Measurements from ENCODE around the gene ZNF197. TPM values are rescaled to one million over a fixed set of nuclear protein-coding genes. Genes with fewer than 3 reads are reported as not detected.
"Not testable (repeated sequence)": the region's sequence is repeated elsewhere in the genome, so short reads cannot be mapped to it uniquely, and the experiment has no call there.

Gene ZNF197
- total and polyA plus RNA-seq, 2 donors (not counting 1 experiment from before 2014, with no cell fraction given): 4.4 to 16.9 TPM

GRCh38 chr3:44577354-44577952 is 47.4 kb upstream of the ZNF197 start:
- H3K4me3 Mint-ChIP-seq, POLR2A ChIA-PET: not testable (repeated sequence)

GRCh38 chr3:44578316-44578715 is 46.5 kb upstream of the ZNF197 start:
- H3K27ac ChIP-seq (ENCODE audit: low read length in 2 of 2); H3K4me3 ChIP-seq (ENCODE audit: control extremely low read depth in 1 of 5, extremely low read depth in 1 of 5, insufficient read depth in 1 of 5, low read depth in 2 of 5, low read length in 4 of 5); H4K20me1 ChIP-seq (ENCODE audit: control insufficient read depth, insufficient read depth, low read length, poor library complexity, severe bottlenecking); H3K9ac ChIP-seq (ENCODE audit: low read length); CTCF ChIA-PET; H3K27ac Mint-ChIP-seq; H3K27me3 Mint-ChIP-seq; H3K36me3 ChIP-seq (replicated peaks in 1 of 2; ENCODE audit: control extremely low read depth in 1 of 2, control insufficient read depth in 1 of 2, extremely low read depth in 1 of 2, insufficient read depth in 2 of 2, low read length in 1 of 2); H2AFZ ChIP-seq (ENCODE audit: insufficient read depth, low read depth, low read length, poor library complexity, severe bottlenecking); intact Hi-C loops (cut with micrococcal nuclease); POLR2A ChIA-PET; H3K9me3 Mint-ChIP-seq (ENCODE audit: insufficient read depth); H3K4me3 Mint-ChIP-seq; H3K4me1 Mint-ChIP-seq; H3K4me2 ChIP-seq (replicated peaks; ENCODE audit: low read depth, low read length, poor library complexity, severe bottlenecking); H3K27me3 ChIP-seq (replicated peaks in 1 of 4; ENCODE audit: control extremely low read depth in 1 of 4, control insufficient read depth in 3 of 4, insufficient read depth in 4 of 4, low read length in 3 of 4); ATAC-seq (ENCODE audit: low read depth); H3K79me2 ChIP-seq (ENCODE audit: control insufficient read depth, insufficient read depth, low read length); H3K4me1 ChIP-seq (ENCODE audit: control insufficient read depth in 2 of 2, insufficient read depth in 2 of 2, low read length in 2 of 2); DNase-seq: not testable (repeated sequence)
- H3K9me3 ChIP-seq (ENCODE audit: control extremely low read depth in 1 of 3, control insufficient read depth in 2 of 3, insufficient read depth in 1 of 3, low read length in 2 of 3): peaks cover 0 to 32% (median 0%) of the 10 kb centered on the region in 3 donors
- 97% methylated on average over 22 of the region's 22 CpGs for WGBS (ENCODE audit: insufficient coverage)

More at GRCh38 chr3:44577354-44577952, 47.4 kb upstream of the ZNF197 start:
- H3K4me2 ChIP-seq (replicated peaks; ENCODE audit: low read depth, low read length, poor library complexity, severe bottlenecking); CTCF ChIA-PET; H2AFZ ChIP-seq (ENCODE audit: insufficient read depth, low read depth, low read length, poor library complexity, severe bottlenecking); H3K4me1 Mint-ChIP-seq; H3K9me3 Mint-ChIP-seq (ENCODE audit: insufficient read depth); H3K79me2 ChIP-seq (ENCODE audit: control insufficient read depth, insufficient read depth, low read length); H3K27me3 Mint-ChIP-seq; H3K27ac ChIP-seq (ENCODE audit: low read length in 2 of 2); DNase-seq; H3K36me3 ChIP-seq (replicated peaks in 1 of 2; ENCODE audit: control extremely low read depth in 1 of 2, control insufficient read depth in 1 of 2, extremely low read depth in 1 of 2, insufficient read depth in 2 of 2, low read length in 1 of 2); H3K4me3 ChIP-seq (ENCODE audit: control extremely low read depth in 1 of 5, extremely low read depth in 1 of 5, insufficient read depth in 1 of 5, low read depth in 2 of 5, low read length in 4 of 5); H3K4me1 ChIP-seq (ENCODE audit: control insufficient read depth in 2 of 2, insufficient read depth in 2 of 2, low read length in 2 of 2); H3K9ac ChIP-seq (ENCODE audit: low read length); intact Hi-C loops (cut with micrococcal nuclease); H3K27me3 ChIP-seq (replicated peaks in 1 of 4; ENCODE audit: control extremely low read depth in 1 of 4, control insufficient read depth in 3 of 4, insufficient read depth in 4 of 4, low read length in 3 of 4); H3K27ac Mint-ChIP-seq; ATAC-seq (ENCODE audit: low read depth); H4K20me1 ChIP-seq (ENCODE audit: control insufficient read depth, insufficient read depth, low read length, poor library complexity, severe bottlenecking): not testable (repeated sequence)
- WGBS (ENCODE audit: insufficient coverage): 95% methylated on average over 7 of the region's 11 CpGs
- H3K9me3 ChIP-seq (ENCODE audit: control extremely low read depth in 1 of 3, control insufficient read depth in 2 of 3, insufficient read depth in 1 of 3, low read length in 2 of 3): peaks cover 0 to 35% (median 4%) of the 10 kb centered on the region in 3 donors

GRCh38 chr3:44578924-44579515 is 45.8 kb upstream of the ZNF197 start:
- H4K20me1 ChIP-seq (ENCODE audit: control insufficient read depth, insufficient read depth, low read length, poor library complexity, severe bottlenecking); ATAC-seq (ENCODE audit: low read depth); intact Hi-C loops (cut with micrococcal nuclease); DNase-seq; H3K4me1 Mint-ChIP-seq; H2AFZ ChIP-seq (ENCODE audit: insufficient read depth, low read depth, low read length, poor library complexity, severe bottlenecking); H3K4me2 ChIP-seq (replicated peaks; ENCODE audit: low read depth, low read length, poor library complexity, severe bottlenecking); H3K9ac ChIP-seq (ENCODE audit: low read length); H3K36me3 ChIP-seq (replicated peaks in 1 of 2; ENCODE audit: control extremely low read depth in 1 of 2, control insufficient read depth in 1 of 2, extremely low read depth in 1 of 2, insufficient read depth in 2 of 2, low read length in 1 of 2); H3K27ac Mint-ChIP-seq; H3K79me2 ChIP-seq (ENCODE audit: control insufficient read depth, insufficient read depth, low read length); H3K27ac ChIP-seq (ENCODE audit: low read length in 2 of 2); CTCF ChIA-PET; H3K4me3 ChIP-seq (ENCODE audit: control extremely low read depth in 1 of 5, extremely low read depth in 1 of 5, insufficient read depth in 1 of 5, low read depth in 2 of 5, low read length in 4 of 5); H3K9me3 Mint-ChIP-seq (ENCODE audit: insufficient read depth); H3K4me3 Mint-ChIP-seq; H3K27me3 ChIP-seq (replicated peaks in 1 of 4; ENCODE audit: control extremely low read depth in 1 of 4, control insufficient read depth in 3 of 4, insufficient read depth in 4 of 4, low read length in 3 of 4); POLR2A ChIA-PET; H3K4me1 ChIP-seq (ENCODE audit: control insufficient read depth in 2 of 2, insufficient read depth in 2 of 2, low read length in 2 of 2): not testable (repeated sequence)
- peaks cover 0 to 31% (median 0%) of the 10 kb centered on the region in 3 donors for H3K9me3 ChIP-seq (ENCODE audit: control extremely low read depth in 1 of 3, control insufficient read depth in 2 of 3, insufficient read depth in 1 of 3, low read length in 2 of 3)
- WGBS (ENCODE audit: insufficient coverage): 97% methylated on average over 37 of the region's 37 CpGs
- peaks cover 13% of the 10 kb centered on the region for H3K27me3 Mint-ChIP-seq

GRCh38 chr3:44579749-44580148 is 45.1 kb upstream of the ZNF197 start:
- H3K79me2 ChIP-seq (ENCODE audit: control insufficient read depth, insufficient read depth, low read length); H3K9ac ChIP-seq (ENCODE audit: low read length); intact Hi-C loops (cut with micrococcal nuclease); H3K36me3 ChIP-seq (replicated peaks in 1 of 2; ENCODE audit: control extremely low read depth in 1 of 2, control insufficient read depth in 1 of 2, extremely low read depth in 1 of 2, insufficient read depth in 2 of 2, low read length in 1 of 2); H3K4me2 ChIP-seq (replicated peaks; ENCODE audit: low read depth, low read length, poor library complexity, severe bottlenecking); H3K27ac ChIP-seq (ENCODE audit: low read length in 2 of 2); H4K20me1 ChIP-seq (ENCODE audit: control insufficient read depth, insufficient read depth, low read length, poor library complexity, severe bottlenecking); CTCF ChIA-PET; ATAC-seq (ENCODE audit: low read depth); H3K4me1 ChIP-seq (ENCODE audit: control insufficient read depth in 2 of 2, insufficient read depth in 2 of 2, low read length in 2 of 2); H3K27ac Mint-ChIP-seq; POLR2A ChIA-PET; H2AFZ ChIP-seq (ENCODE audit: insufficient read depth, low read depth, low read length, poor library complexity, severe bottlenecking); H3K27me3 ChIP-seq (replicated peaks in 1 of 4; ENCODE audit: control extremely low read depth in 1 of 4, control insufficient read depth in 3 of 4, insufficient read depth in 4 of 4, low read length in 3 of 4); H3K9me3 Mint-ChIP-seq (ENCODE audit: insufficient read depth); H3K4me3 Mint-ChIP-seq; H3K4me1 Mint-ChIP-seq; H3K4me3 ChIP-seq (ENCODE audit: control extremely low read depth in 1 of 5, extremely low read depth in 1 of 5, insufficient read depth in 1 of 5, low read depth in 2 of 5, low read length in 4 of 5); DNase-seq: not testable (repeated sequence)
- peaks cover 16% of the 10 kb centered on the region for H3K27me3 Mint-ChIP-seq
- WGBS (ENCODE audit: insufficient coverage): 94% methylated on average over 11 of the region's 15 CpGs
- H3K9me3 ChIP-seq (ENCODE audit: control extremely low read depth in 1 of 3, control insufficient read depth in 2 of 3, insufficient read depth in 1 of 3, low read length in 2 of 3): peaks cover 0 to 29% (median 0%) of the 10 kb centered on the region in 3 donors
